ENCODE measurements around the gene CCDC134.

Gene CCDC134

GRCh38 chr22:41800348-41801146 is at the start of gene CCDC134:
Gene CCDC134, plus strand, starts transcription at chr22:41800679. Its CDS starts 8,212 bp downstream, at chr22:41808891.
- DNase-seq (ENCODE audit: low read depth in 2 of 2): peak; percentile 52

GRCh38 chr22:41752011-41752970 is 48.2 kb upstream of the CCDC134 start:
- DNase-seq (ENCODE audit: low read depth in 2 of 2): no peak

- no peak for DNase-seq (ENCODE audit: low read depth in 2 of 2)
These were observed 46.5 kb upstream of the CCDC134 start for GRCh38 chr22:41753984-41754383.

GRCh38 chr22:41757502-41757901 is 43.0 kb upstream of the CCDC134 start:
- DNase-seq (ENCODE audit: low read depth in 2 of 2): no peak

GRCh38 chr22:41758231-41758630 is 42.2 kb upstream of the CCDC134 start:
- DNase-seq (ENCODE audit: low read depth in 2 of 2): no peak

GRCh38 chr22:41762980-41763779 is 37.3 kb upstream of the CCDC134 start:
- no peak for DNase-seq (ENCODE audit: low read depth in 2 of 2)

- no peak for DNase-seq (ENCODE audit: low read depth in 2 of 2)
These were observed 34.0 kb upstream of the CCDC134 start for GRCh38 chr22:41766476-41766875.

GRCh38 chr22:41768430-41768829 is 32.0 kb upstream of the CCDC134 start:
- no peak for DNase-seq (ENCODE audit: low read depth in 2 of 2)

GRCh38 chr22:41770715-41771468 is 29.6 kb upstream of the CCDC134 start:
- no peak for DNase-seq (ENCODE audit: low read depth in 2 of 2)

- no peak for DNase-seq (ENCODE audit: low read depth in 2 of 2)
These were observed 28.3 kb upstream of the CCDC134 start for GRCh38 chr22:41772198-41772597.

- DNase-seq (ENCODE audit: low read depth in 2 of 2): no peak
These were observed 27.8 kb upstream of the CCDC134 start for GRCh38 chr22:41772645-41773044.

- DNase-seq (ENCODE audit: low read depth in 2 of 2): no peak
These were observed 25.1 kb upstream of the CCDC134 start for GRCh38 chr22:41775338-41775737.

- no peak for DNase-seq (ENCODE audit: low read depth in 2 of 2)
These were observed 24.5 kb upstream of the CCDC134 start for GRCh38 chr22:41775976-41776375.

GRCh38 chr22:41776381-41776780 is 24.1 kb upstream of the CCDC134 start:
- DNase-seq (ENCODE audit: low read depth in 2 of 2): no peak

- no peak for DNase-seq (ENCODE audit: low read depth in 2 of 2)
These were observed 22.6 kb upstream of the CCDC134 start for GRCh38 chr22:41777749-41778425.

GRCh38 chr22:41779929-41780505 is 20.5 kb upstream of the CCDC134 start:
- DNase-seq (ENCODE audit: low read depth in 2 of 2): no peak

- peak; percentile 1 to 8 for DNase-seq (ENCODE audit: low read depth in 2 of 2)
These were observed 19.6 kb upstream of the CCDC134 start for GRCh38 chr22:41780746-41781505.

- DNase-seq (ENCODE audit: low read depth in 2 of 2): no peak
These were observed 19.0 kb upstream of the CCDC134 start for GRCh38 chr22:41781507-41781906.

GRCh38 chr22:41782316-41782715 is 18.2 kb upstream of the CCDC134 start:
- no peak for DNase-seq (ENCODE audit: low read depth in 2 of 2)
